ENCODE data around the gene ZNRF1.

Gene ZNRF1

DNA sequence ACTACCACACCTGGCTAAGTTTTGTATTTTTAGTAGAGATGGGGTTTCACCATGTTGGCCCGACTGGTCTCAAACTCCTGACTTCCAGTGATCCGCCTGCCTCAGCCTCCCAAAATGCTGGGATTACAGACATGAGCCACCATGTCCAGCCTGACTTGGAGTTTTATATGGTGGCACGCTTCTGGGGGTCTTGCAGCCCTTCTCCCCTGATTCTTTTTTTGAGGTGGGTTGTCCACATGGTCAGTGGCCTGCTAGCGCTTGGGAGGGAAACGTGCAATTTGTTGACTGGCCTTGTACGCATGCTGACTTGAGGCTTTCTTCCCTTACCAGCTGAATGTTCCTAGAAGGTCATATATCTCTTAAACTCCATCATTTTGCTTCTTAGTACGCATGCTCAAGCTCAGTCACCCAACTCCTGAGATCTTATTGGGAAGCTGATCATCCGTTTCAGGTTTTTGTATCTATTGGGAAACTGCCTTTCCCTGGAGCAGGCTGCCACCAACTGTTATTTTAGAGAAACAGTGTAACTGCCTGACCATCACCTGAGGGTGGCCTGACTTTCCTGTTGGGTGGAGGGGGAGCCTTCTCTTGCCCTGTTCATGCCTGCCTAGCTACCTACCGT, 131.4 kb downstream of the ZNRF1 start:
- TF ChIP-seq, protein P1, sequence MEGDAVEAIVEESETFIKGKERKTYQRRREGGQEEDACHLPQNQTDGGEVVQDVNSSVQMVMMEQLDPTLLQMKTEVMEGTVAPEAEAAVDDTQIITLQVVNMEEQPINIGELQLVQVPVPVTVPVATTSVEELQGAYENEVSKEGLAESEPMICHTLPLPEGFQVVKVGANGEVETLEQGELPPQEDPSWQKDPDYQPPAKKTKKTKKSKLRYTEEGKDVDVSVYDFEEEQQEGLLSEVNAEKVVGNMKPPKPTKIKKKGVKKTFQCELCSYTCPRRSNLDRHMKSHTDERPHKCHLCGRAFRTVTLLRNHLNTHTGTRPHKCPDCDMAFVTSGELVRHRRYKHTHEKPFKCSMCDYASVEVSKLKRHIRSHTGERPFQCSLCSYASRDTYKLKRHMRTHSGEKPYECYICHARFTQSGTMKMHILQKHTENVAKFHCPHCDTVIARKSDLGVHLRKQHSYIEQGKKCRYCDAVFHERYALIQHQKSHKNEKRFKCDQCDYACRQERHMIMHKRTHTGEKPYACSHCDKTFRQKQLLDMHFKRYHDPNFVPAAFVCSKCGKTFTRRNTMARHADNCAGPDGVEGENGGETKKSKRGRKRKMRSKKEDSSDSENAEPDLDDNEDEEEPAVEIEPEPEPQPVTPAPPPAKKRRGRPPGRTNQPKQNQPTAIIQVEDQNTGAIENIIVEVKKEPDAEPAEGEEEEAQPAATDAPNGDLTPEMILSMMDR (IDR thresholded peaks at IDR 0.05) = no peak
- H3K27me3 ChIP-seq = no peaks in the 10 kb centered on the region
- H3K36me3 ChIP-seq = no peaks in the 10 kb centered on the region
- no peaks in the 10 kb centered on the region for H3K9me3 ChIP-seq
- H3K4me3 ChIP-seq (ENCODE audit: low read depth in 1 of 2, low read length in 1 of 2) = no peak overlapping the region
- H3K4me1 ChIP-seq (ENCODE audit: control insufficient read depth in 1 of 2, insufficient read depth in 1 of 2, low read depth in 1 of 2, low read length in 1 of 2) = no peaks in the 10 kb centered on the region
- no peak overlapping the region for H3K27ac ChIP-seq

- H3K4me3 ChIP-seq (ENCODE audit: low read depth in 1 of 2, low read length in 1 of 2) = no peak overlapping the region
- no peaks in the 10 kb centered on the region for H3K36me3 ChIP-seq
- H3K4me1 ChIP-seq (ENCODE audit: control insufficient read depth in 1 of 2, insufficient read depth in 1 of 2, low read depth in 1 of 2, low read length in 1 of 2) = no peaks in the 10 kb centered on the region
- no peaks in the 10 kb centered on the region for H3K27me3 ChIP-seq
- no peak overlapping the region for H3K27ac ChIP-seq
- TF ChIP-seq, protein P1 (IDR thresholded peaks at IDR 0.05) = no peak
- H3K9me3 ChIP-seq = no peaks in the 10 kb centered on the region
These were observed 132.3 kb downstream of the ZNRF1 start for GRCh38 chr16:75131081-75131480.

DNA sequence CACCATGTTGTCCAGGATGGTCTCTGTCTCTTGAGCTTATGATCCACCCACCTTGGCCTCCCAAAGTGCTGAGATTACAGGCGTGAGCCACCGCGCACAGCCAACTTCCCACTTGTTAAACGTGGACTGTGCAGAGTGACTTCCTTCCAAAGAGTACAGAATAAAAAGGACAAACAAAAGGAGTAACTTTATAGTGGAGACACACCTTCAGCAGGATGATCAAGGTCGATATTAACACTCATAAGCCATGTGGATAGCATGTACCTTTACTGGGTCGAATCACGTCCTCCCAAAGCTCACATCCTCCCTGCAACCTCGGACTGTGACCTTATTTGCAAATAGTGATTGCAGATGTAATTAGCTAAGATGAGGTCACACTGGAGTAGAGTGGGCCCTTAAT, 139.4 kb downstream of the ZNRF1 start:
- Histone ChIP-seq H3K27ac (no peak overlapping the region), H3K4me1 (ENCODE audit: control insufficient read depth in 1 of 2, insufficient read depth in 1 of 2, low read depth in 1 of 2, low read length in 1 of 2) (no peaks in the 10 kb centered on the region), H3K36me3 (no peaks in the 10 kb centered on the region), H3K4me3 (ENCODE audit: low read depth in 1 of 2, low read length in 1 of 2) (no peak overlapping the region), H3K9me3 (no peaks in the 10 kb centered on the region), H3K27me3 (peaks cover 7% of the 10 kb centered on the region)
- TF ChIP-seq, protein P1 (IDR thresholded peaks at IDR 0.05) = no peak

DNA sequence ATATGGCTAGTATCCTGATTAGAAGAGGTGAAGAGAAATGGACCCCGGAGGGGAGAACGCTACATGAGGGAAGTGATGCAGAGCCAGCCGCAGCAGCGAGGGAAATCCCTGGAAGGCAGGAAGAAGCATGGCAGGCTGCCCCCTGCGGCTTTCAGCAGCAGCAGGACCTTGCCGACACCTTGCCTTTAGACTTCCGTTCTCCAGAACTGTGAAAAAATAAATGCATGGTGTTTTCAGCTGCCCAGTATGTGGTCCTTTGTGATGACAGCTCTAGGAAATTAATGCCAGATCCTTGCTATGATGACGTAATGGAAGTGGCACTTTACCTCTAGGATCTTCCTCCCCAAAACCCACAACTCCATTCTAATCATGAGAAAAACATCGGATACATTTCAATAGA, 139.8 kb downstream of the ZNRF1 start:
- no peaks in the 10 kb centered on the region for H3K4me1 ChIP-seq (ENCODE audit: control insufficient read depth in 1 of 2, insufficient read depth in 1 of 2, low read depth in 1 of 2, low read length in 1 of 2)
- H3K4me3 ChIP-seq (ENCODE audit: low read depth in 1 of 2, low read length in 1 of 2) = no peak overlapping the region
- peaks cover 7% of the 10 kb centered on the region for H3K27me3 ChIP-seq
- no peak overlapping the region for H3K27ac ChIP-seq
- H3K9me3 ChIP-seq = no peaks in the 10 kb centered on the region
- H3K36me3 ChIP-seq = no peaks in the 10 kb centered on the region
- TF ChIP-seq, protein P1 (IDR thresholded peaks at IDR 0.05) = no peak

- no peaks in the 10 kb centered on the region for H3K36me3 ChIP-seq
- H3K4me3 ChIP-seq (ENCODE audit: low read depth in 1 of 2, low read length in 1 of 2) = no peak overlapping the region
- no peaks in the 10 kb centered on the region for H3K9me3 ChIP-seq
- TF ChIP-seq, protein P1 (IDR thresholded peaks at IDR 0.05) = no peak
- no peak overlapping the region for H3K27ac ChIP-seq
- no peaks in the 10 kb centered on the region for H3K4me1 ChIP-seq (ENCODE audit: control insufficient read depth in 1 of 2, insufficient read depth in 1 of 2, low read depth in 1 of 2, low read length in 1 of 2)
- H3K27me3 ChIP-seq = peaks cover 7% of the 10 kb centered on the region
These were observed 140.7 kb downstream of the ZNRF1 start for GRCh38 chr16:75139498-75139897.
